DOHH2 (cell line): ENCODE measurements around the gene BCL2.
A peak's percentile ranks its signal among the peaks of the same experiment; 100 is the strongest.

Experiments
- H3F3A ChIP-seq: fragments of 200-600 bp; sonication (generic), shearing (Covaris generic); 2 replicates; pipeline ENCODE4 v1.6.0; 2016; ENCODE audit warnings: antibody characterized with exemption, mild to moderate bottlenecking; ENCODE audit not compliant: control insufficient read depth, insufficient read depth
- H3K27ac ChIP-seq: fragments of 200-600 bp; sonication (generic); 2 replicates; pipeline ENCODE4 v1.5.1; 2014; ENCODE audit warnings: low read depth, mild to moderate bottlenecking, low read length, moderate library complexity
- H3K27me3 ChIP-seq: fragments of 200-600 bp; sonication (generic); 2 replicates; pipeline ENCODE4 v1.6.1; 2014; ENCODE audit warnings: mild to moderate bottlenecking, low read length, mixed read lengths; ENCODE audit not compliant: control insufficient read depth
- H3K36me3 ChIP-seq: fragments of 200-600 bp; sonication (generic); 2 replicates; pipeline ENCODE4 v1.6.1; 2014; ENCODE audit warnings: mild to moderate bottlenecking, low read length, moderate library complexity, mixed read lengths; ENCODE audit not compliant: control insufficient read depth
- H3K4me1 ChIP-seq: fragments of 200-600 bp; sonication (generic); 2 replicates; pipeline ENCODE4 v1.6.1; 2014; ENCODE audit warnings: mild to moderate bottlenecking, low read length, mixed read lengths; ENCODE audit not compliant: control insufficient read depth
- H3K4me2 ChIP-seq: fragments of 200-600 bp; sonication (generic); 2 replicates; pipeline ENCODE4 v1.6.0; 2014; ENCODE audit warnings: mild to moderate bottlenecking, low read length, moderate library complexity
- H3K4me3 ChIP-seq: fragments of 200-600 bp; sonication (generic); 2 replicates; pipeline ENCODE4 v1.5.1; 2014; ENCODE audit warnings: mild to moderate bottlenecking, low read length, mixed read lengths
- H3K79me2 ChIP-seq: fragments of 200-600 bp; sonication (generic); 2 replicates; pipeline ENCODE4 v1.6.1; 2014; ENCODE audit warnings: mild to moderate bottlenecking, low read length, mixed read lengths; ENCODE audit not compliant: control insufficient read depth
- H3K9me2 ChIP-seq: fragments of 200-600 bp; sonication (generic); replicated peaks from 2 replicates; pipeline ENCODE4 v1.6.1; 2014; ENCODE audit warnings: mild to moderate bottlenecking, low read length, mixed read lengths; ENCODE audit not compliant: control insufficient read depth
- H3K9me3 ChIP-seq: fragments of 200-600 bp; sonication (generic); 2 replicates; pipeline ENCODE4 v1.6.1; 2014; ENCODE audit warnings: antibody characterized with exemption, low read length, mixed read lengths; ENCODE audit not compliant: control insufficient read depth, insufficient read depth
- H4K20me1 ChIP-seq: fragments of 200-600 bp; sonication (generic); 2 replicates; pipeline ENCODE4 v1.6.0; 2014; ENCODE audit warnings: low read depth, mild to moderate bottlenecking, antibody characterized with exemption, low read length, moderate library complexity; ENCODE audit not compliant: control insufficient read depth, insufficient read depth
- EZH2phosphoT487 ChIP-seq: fragments of 200-600 bp; sonication (generic); IDR thresholded peaks from 2 replicates; pipeline ENCODE4 v1.6.1; 2017; ENCODE audit warnings: borderline replicate concordance, mild to moderate bottlenecking, antibody characterized with exemption, low read length, moderate library complexity, mixed read lengths
- TF ChIP-seq, protein P1 (sequence below): fragments of 200-600 bp; sonication (generic); IDR thresholded peaks from one replicate; pipeline ENCODE4 v1.5.1; 2014; ENCODE audit warnings: antibody characterized with exemption, mild to moderate bottlenecking, low read depth, low read length; ENCODE audit not compliant: poor library complexity, severe bottlenecking

BCL2 gene

DNA sequence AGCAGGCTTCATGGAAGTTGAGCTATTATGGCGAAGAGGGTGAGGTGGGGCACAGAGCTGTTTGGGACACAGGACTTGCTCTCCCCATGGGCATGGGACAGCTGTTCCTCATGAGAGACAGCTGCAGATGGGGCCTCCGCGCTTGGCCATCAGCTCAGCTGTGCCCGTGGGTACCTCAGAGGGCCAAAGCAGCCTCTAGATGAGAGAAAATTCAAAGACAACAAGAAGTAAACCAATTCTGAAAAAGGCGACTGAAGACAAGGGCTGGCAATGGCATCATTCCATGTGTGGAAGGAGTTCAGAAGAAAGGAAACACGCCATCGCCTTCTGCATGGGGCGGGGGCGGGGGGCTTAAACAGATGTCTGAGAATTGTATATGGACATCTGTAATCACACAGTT lies 136.2 kb downstream of the BCL2 start:
- H4K20me1 ChIP-seq: peaks cover 8% of the 10 kb centered on the region; the same call in 1 of the 2 replicates
- peaks cover 81% of the 10 kb centered on the region for H3K36me3 ChIP-seq
- H3K27ac ChIP-seq: no peak overlapping the region
- H3K4me2 ChIP-seq: peak overlapping the region; percentile 14; the same call in 1 of the 2 replicates
- H3F3A ChIP-seq: no peaks in the 10 kb centered on the region; the same call in 1 of the 2 replicates
- H3K79me2 ChIP-seq: peaks cover 99% of the 10 kb centered on the region
- H3K4me3 ChIP-seq: no peak overlapping the region
- TF ChIP-seq, protein P1, sequence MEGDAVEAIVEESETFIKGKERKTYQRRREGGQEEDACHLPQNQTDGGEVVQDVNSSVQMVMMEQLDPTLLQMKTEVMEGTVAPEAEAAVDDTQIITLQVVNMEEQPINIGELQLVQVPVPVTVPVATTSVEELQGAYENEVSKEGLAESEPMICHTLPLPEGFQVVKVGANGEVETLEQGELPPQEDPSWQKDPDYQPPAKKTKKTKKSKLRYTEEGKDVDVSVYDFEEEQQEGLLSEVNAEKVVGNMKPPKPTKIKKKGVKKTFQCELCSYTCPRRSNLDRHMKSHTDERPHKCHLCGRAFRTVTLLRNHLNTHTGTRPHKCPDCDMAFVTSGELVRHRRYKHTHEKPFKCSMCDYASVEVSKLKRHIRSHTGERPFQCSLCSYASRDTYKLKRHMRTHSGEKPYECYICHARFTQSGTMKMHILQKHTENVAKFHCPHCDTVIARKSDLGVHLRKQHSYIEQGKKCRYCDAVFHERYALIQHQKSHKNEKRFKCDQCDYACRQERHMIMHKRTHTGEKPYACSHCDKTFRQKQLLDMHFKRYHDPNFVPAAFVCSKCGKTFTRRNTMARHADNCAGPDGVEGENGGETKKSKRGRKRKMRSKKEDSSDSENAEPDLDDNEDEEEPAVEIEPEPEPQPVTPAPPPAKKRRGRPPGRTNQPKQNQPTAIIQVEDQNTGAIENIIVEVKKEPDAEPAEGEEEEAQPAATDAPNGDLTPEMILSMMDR: no peak
- TF ChIP-seq EZH2phosphoT487: no peak
- H3K27me3 ChIP-seq: peaks cover 7% of the 10 kb centered on the region
- peaks cover 89% of the 10 kb centered on the region for H3K4me1 ChIP-seq
- no peaks in the 10 kb centered on the region for H3K9me3 ChIP-seq
- no peaks in the 10 kb centered on the region for H3K9me2 ChIP-seq

DNA sequence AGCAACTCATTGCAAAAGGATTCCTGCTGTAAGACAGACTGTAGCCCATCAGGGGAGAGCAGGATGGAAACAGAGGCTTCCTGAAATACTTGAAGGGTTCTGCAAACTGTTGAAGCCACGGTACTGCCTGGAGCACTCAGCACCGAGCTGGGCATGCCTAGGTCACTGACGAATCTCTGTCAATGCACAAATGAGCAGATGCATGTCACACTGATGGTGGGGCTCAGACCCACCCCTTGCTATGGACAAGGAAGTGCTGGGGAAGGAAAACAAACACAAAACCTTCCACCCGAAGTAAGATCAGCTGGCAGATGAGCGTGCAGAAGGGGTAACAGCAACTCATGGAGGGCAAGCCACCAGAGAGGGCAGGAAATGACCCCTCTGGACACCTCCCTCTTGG lies 136.7 kb downstream of the BCL2 start:
- H3K4me2 ChIP-seq: peak overlapping the region; percentile 9; the same call in 1 of the 2 replicates
- peaks cover 99% of the 10 kb centered on the region for H3K79me2 ChIP-seq
- H3K4me1 ChIP-seq: peaks cover 84% of the 10 kb centered on the region
- peaks cover 81% of the 10 kb centered on the region for H3K36me3 ChIP-seq
- no peaks in the 10 kb centered on the region for H3F3A ChIP-seq
- TF ChIP-seq, protein P1: no peak
- no peak for TF ChIP-seq EZH2phosphoT487
- H3K27ac ChIP-seq: no peak overlapping the region
- H3K9me2 ChIP-seq: no peaks in the 10 kb centered on the region
- H3K4me3 ChIP-seq: no peak overlapping the region
- H4K20me1 ChIP-seq: peaks cover 7% of the 10 kb centered on the region; the same call in 1 of the 2 replicates
- no peaks in the 10 kb centered on the region for H3K9me3 ChIP-seq
- H3K27me3 ChIP-seq: peaks cover 7% of the 10 kb centered on the region

DNA sequence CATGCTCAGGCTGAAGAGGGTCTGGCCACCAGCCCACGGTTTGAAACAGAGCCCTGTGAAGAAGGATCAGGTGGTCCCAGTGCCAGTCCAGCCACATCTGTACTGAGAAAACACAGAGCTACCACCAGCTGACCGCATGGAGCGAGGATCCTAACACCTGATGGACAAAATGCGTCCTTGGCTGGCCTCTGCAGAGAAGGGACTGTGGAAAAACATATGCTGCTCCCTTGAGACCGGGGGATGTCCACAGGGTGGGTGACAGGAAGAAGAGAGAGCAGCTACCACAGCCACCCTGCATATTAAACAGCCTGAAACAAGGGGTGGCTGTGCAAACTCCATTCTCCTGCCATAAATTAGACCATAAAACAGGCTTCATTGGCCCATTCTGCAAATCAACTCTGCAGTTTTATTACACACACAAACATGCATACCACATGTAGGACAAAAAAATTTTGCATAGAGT lies 137.2 kb downstream of the BCL2 start:
- Histone ChIP-seq H3K4me3 (no peak overlapping the region), H3K27ac (no peak overlapping the region), H4K20me1 (peaks cover 2% of the 10 kb centered on the region; the same call in 1 of the 2 replicates), H3K4me1 (peaks cover 83% of the 10 kb centered on the region), H3K36me3 (peaks cover 76% of the 10 kb centered on the region), H3K4me2 (peak overlapping the region; percentile 9; the same call in 1 of the 2 replicates), H3F3A (no peaks in the 10 kb centered on the region), H3K27me3 (peaks cover 7% of the 10 kb centered on the region), H3K9me3 (no peaks in the 10 kb centered on the region), H3K79me2 (peaks cover 99% of the 10 kb centered on the region), H3K9me2 (no peaks in the 10 kb centered on the region)
- TF ChIP-seq, protein P1: no peak
